A673 (cell line): ENCODE measurements around the gene MRPL1. TPM values are rescaled to one million over a fixed set of nuclear protein-coding genes. Genes with fewer than 3 reads are reported as not detected.

Source experiments
- BruUV-seq: library from RNA; stranded (reverse); fragments of 400-500 nt; replicated peaks from 2 replicates; lab custom pipeline; 2021; lab: Mats Ljungman, UMichigan
- CTCF ChIA-PET: fragments of 300-600 bp; sonication (Branson Sonifier 250); formaldehyde crosslinking; loops from one replicate; lab custom pipeline; 2022; ENCODE audit warnings: antibody characterized with exemption; lab: Charles Lee
- POLR2A ChIA-PET: fragments of 300-600 bp; sonication (Branson Sonifier 250); formaldehyde crosslinking; loops from one replicate; lab custom pipeline; 2022; ENCODE audit warnings: antibody characterized with exemption; ENCODE audit not compliant: low non-redundant PET; lab: Charles Lee
- DNase-seq: peaks from one replicate; pipeline ENCODE4 v3.0.0-alpha.2; 2015; ENCODE audit warnings: low spot score
- H3K27ac ChIP-seq: fragments of 200-600 bp; sonication (generic); 2 replicates; pipeline ENCODE4 v1.5.1; 2016; ENCODE audit warnings: mixed run types, low read depth, mild to moderate bottlenecking, mixed read lengths, antibody characterized with exemption, low read length; ENCODE audit not compliant: poor library complexity, severe bottlenecking
- H3K27me3 ChIP-seq: fragments of 200-600 bp; sonication (generic); replicated peaks from 2 replicates; pipeline ENCODE4 v1.6.1; 2017; ENCODE audit warnings: mixed run types, low read depth, mild to moderate bottlenecking, mixed read lengths, antibody characterized with exemption, low read length; ENCODE audit not compliant: insufficient read depth, poor library complexity
- H3K36me3 ChIP-seq: fragments of 200-600 bp; sonication (generic); 2 replicates; pipeline ENCODE4 v1.6.1; 2016; ENCODE audit warnings: mixed run types, mild to moderate bottlenecking, mixed read lengths, antibody characterized with exemption, low read length; ENCODE audit not compliant: insufficient read depth, poor library complexity, severe bottlenecking
- H3K4me1 ChIP-seq: fragments of 200-600 bp; sonication (generic); 2 replicates; pipeline ENCODE4 v1.6.1; 2017; ENCODE audit warnings: mixed run types, mild to moderate bottlenecking, mixed read lengths, antibody characterized with exemption, low read length; ENCODE audit not compliant: insufficient read depth, poor library complexity, severe bottlenecking
- H3K4me3 ChIP-seq: fragments of 200-600 bp; sonication (generic); 2 replicates; pipeline ENCODE4 v1.5.1; 2016; ENCODE audit warnings: low read depth, mixed run types, mild to moderate bottlenecking, mixed read lengths, low read length; ENCODE audit not compliant: poor library complexity, severe bottlenecking
- H3K9me3 ChIP-seq: fragments of 200-600 bp; sonication (generic); 2 replicates; pipeline ENCODE4 v1.6.1; 2016; ENCODE audit warnings: mixed run types, low read depth, mild to moderate bottlenecking, mixed read lengths, antibody characterized with exemption, low read length; ENCODE audit not compliant: poor library complexity, severe bottlenecking
- EZH2 ChIP-seq: fragments of 200-600 bp; sonication (generic); IDR thresholded peaks from 2 replicates; pipeline ENCODE4 v1.6.1; 2017; ENCODE audit warnings: borderline replicate concordance, low read depth, mild to moderate bottlenecking, mixed read lengths, antibody characterized with exemption, low read length; ENCODE audit not compliant: poor library complexity, severe bottlenecking
- intact Hi-C: fragments of 100-400 bp; cut with micrococcal nuclease; formaldehyde crosslinking; loops from one replicate; pipeline ENCODE4 v1.10.0; 2022; ENCODE audit not compliant: unreplicated experiment
- total RNA-seq: library from RNA; stranded (reverse); gene quantifications from 2 replicates; pipeline ENCODE4 v1.2.3, GENCODE V29; 2021
- TF ChIP-seq, protein P1 (sequence below): fragments of 300-800, 200-600 bp; sonication (generic); conservative IDR thresholded peaks from 2 replicates; pipeline ENCODE4 v1.5.1; 2017; ENCODE audit warnings: low read depth, mild to moderate bottlenecking, antibody characterized with exemption, low read length, moderate library complexity, mixed read lengths

MRPL1 gene
- total RNA-seq, 1 experiment from 2014 or later = 32.2 TPM

DNA sequence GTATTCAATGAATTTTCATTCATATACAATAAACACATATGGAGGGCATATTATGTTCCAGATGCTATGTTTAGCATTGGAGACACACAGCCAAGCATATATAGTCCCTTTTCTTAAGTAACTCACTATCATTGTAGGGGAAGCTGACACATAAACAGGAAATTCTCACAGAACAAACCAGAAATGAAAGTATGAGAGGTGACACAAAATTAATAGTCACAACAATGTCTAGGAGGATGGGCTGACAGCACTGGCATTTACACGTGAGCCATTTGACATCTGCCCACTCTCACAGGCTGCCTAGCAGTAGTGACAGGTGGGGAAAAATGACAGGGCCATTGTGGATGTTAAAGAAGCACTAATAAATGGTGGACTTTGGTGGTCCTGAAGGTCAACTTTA is 40.9 kb upstream of the MRPL1 start:
- Histone ChIP-seq H3K27ac (no peak overlapping the region), H3K36me3 (no peaks in the 10 kb centered on the region), H3K27me3 (no peaks in the 10 kb centered on the region), H3K4me3 (no peak overlapping the region), H3K9me3 (no peaks in the 10 kb centered on the region), H3K4me1 (peaks cover 6% of the 10 kb centered on the region)
- CTCF ChIA-PET = no interaction called here
- intact Hi-C loops = no loop called here
- POLR2A ChIA-PET = no interaction called here
- BruUV-seq = no TSS peak
- no peak for DNase-seq
- no peak for TF ChIP-seq EZH2
- TF ChIP-seq, protein P1, sequence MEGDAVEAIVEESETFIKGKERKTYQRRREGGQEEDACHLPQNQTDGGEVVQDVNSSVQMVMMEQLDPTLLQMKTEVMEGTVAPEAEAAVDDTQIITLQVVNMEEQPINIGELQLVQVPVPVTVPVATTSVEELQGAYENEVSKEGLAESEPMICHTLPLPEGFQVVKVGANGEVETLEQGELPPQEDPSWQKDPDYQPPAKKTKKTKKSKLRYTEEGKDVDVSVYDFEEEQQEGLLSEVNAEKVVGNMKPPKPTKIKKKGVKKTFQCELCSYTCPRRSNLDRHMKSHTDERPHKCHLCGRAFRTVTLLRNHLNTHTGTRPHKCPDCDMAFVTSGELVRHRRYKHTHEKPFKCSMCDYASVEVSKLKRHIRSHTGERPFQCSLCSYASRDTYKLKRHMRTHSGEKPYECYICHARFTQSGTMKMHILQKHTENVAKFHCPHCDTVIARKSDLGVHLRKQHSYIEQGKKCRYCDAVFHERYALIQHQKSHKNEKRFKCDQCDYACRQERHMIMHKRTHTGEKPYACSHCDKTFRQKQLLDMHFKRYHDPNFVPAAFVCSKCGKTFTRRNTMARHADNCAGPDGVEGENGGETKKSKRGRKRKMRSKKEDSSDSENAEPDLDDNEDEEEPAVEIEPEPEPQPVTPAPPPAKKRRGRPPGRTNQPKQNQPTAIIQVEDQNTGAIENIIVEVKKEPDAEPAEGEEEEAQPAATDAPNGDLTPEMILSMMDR = no peak

DNA sequence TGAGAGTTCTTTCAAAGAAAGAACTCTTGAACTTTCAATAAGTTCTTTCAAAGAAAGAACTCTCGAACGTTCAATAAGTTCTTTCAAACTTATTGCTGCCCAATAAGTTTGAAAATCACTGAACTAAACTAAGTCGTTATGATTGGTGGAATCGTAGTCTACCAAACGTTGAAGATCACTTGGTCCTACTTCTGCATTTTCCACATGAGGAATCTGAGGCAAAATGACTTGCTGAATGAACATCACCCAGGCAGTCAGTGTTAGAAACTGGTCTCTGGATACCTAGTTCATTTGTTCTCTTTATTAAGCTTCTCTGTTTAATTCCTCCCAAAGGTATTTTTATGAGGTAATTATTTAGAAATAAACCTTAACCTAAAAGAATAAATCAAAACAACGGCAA is 36.4 kb upstream of the MRPL1 start:
- TF ChIP-seq, protein P1 = no peak
- no peak for TF ChIP-seq EZH2
- ChIA-PET CTCF (no interaction called here), POLR2A (no interaction called here)
- H3K9me3 ChIP-seq = no peaks in the 10 kb centered on the region
- H3K4me1 ChIP-seq = no peaks in the 10 kb centered on the region
- no peaks in the 10 kb centered on the region for H3K36me3 ChIP-seq
- H3K4me3 ChIP-seq = no peak overlapping the region
- no peak for DNase-seq
- intact Hi-C loops = no loop called here
- H3K27me3 ChIP-seq = no peaks in the 10 kb centered on the region
- no peak overlapping the region for H3K27ac ChIP-seq
- BruUV-seq = no TSS peak

DNA sequence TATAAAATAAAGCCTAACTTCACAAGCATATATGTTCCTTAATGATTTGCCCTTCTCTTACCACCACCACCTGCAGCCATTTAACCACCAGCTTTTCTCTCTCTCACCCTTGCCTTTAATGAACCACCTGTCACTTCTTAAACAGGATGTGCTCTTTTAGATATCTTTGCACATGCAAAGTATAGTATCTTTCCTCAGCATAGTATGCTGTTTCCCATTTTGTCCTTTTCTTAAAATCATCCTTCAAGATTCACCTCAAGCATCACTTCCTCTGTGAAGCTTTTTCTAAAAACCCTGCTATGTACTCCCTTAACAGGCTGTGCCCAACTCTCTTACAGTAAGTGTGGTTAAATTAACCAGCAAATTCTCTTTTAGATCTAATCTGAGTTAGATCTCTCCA is 35.3 kb upstream of the MRPL1 start:
- no TSS peak for BruUV-seq
- no peaks in the 10 kb centered on the region for H3K4me1 ChIP-seq
- H3K27ac ChIP-seq = no peak overlapping the region
- intact Hi-C loops = no loop called here
- no peaks in the 10 kb centered on the region for H3K27me3 ChIP-seq
- no peak for DNase-seq
- ChIA-PET CTCF (no interaction called here), POLR2A (no interaction called here)
- H3K4me3 ChIP-seq = no peak overlapping the region
- TF ChIP-seq EZH2 = no peak
- TF ChIP-seq, protein P1 = no peak
- no peaks in the 10 kb centered on the region for H3K9me3 ChIP-seq
- H3K36me3 ChIP-seq = no peaks in the 10 kb centered on the region
